KMS-11 (cell line): Measurements from ENCODE around the gene C14orf119.

Source experiments
- H2AFZ ChIP-seq: fragments of 200-600 bp; sonication (generic); 2 replicates; pipeline ENCODE4 v1.6.1; 2016; ENCODE audit warnings: antibody characterized with exemption, mixed run types, low read depth
- H3K27ac ChIP-seq: fragments of 200-600 bp; sonication (generic); 2 replicates; pipeline ENCODE4 v1.6.1; 2016; ENCODE audit warnings: mild to moderate bottlenecking, mixed run types
- H3K27me3 ChIP-seq: fragments of 200-600 bp; sonication (generic); 2 replicates; pipeline ENCODE4 v1.6.1; 2017; ENCODE audit warnings: mild to moderate bottlenecking, low read depth, mixed run types, moderate library complexity; ENCODE audit not compliant: insufficient read depth
- H3K36me3 ChIP-seq: fragments of 200-600 bp; sonication (generic); 2 replicates; pipeline ENCODE4 v1.6.1; 2017; ENCODE audit warnings: mild to moderate bottlenecking, mixed run types; ENCODE audit not compliant: insufficient read depth
- H3K4me1 ChIP-seq: fragments of 200-600 bp; sonication (generic); 2 replicates; pipeline ENCODE4 v1.6.1; 2016; ENCODE audit warnings: mild to moderate bottlenecking, low read depth, mixed run types; ENCODE audit not compliant: poor library complexity, severe bottlenecking
- H3K4me2 ChIP-seq: fragments of 200-600 bp; sonication (generic); 2 replicates; pipeline ENCODE4 v1.7.0; 2016; ENCODE audit warnings: mild to moderate bottlenecking, mixed run types
- H3K4me3 ChIP-seq: fragments of 200-600 bp; sonication (generic); IDR thresholded peaks from 2 replicates; pipeline ENCODE4 v1.6.1; 2017; ENCODE audit warnings: low read depth, low read length, mixed read lengths; ENCODE audit not compliant: insufficient read depth
- H3K79me2 ChIP-seq: fragments of 200-600 bp; sonication (generic); 2 replicates; pipeline ENCODE4 v1.6.1; 2016; ENCODE audit warnings: low read depth, mixed run types; ENCODE audit not compliant: insufficient read depth
- H3K9ac ChIP-seq: fragments of 200-600 bp; sonication (generic); 2 replicates; pipeline ENCODE4 v1.6.1; 2016; ENCODE audit warnings: mild to moderate bottlenecking, mixed run types
- H4K20me1 ChIP-seq: fragments of 200-600 bp; sonication (generic); 2 replicates; pipeline ENCODE4 v1.6.1; 2016; ENCODE audit warnings: mild to moderate bottlenecking, mixed run types; ENCODE audit not compliant: insufficient read depth
- TF ChIP-seq, protein P1 (sequence below): fragments of 200-600 bp; sonication (generic); conservative IDR thresholded peaks from 2 replicates; pipeline ENCODE4 v1.6.1; 2017; ENCODE audit warnings: low read depth, mild to moderate bottlenecking, antibody characterized with exemption, low read length, moderate library complexity, mixed read lengths

C14orf119 gene

DNA sequence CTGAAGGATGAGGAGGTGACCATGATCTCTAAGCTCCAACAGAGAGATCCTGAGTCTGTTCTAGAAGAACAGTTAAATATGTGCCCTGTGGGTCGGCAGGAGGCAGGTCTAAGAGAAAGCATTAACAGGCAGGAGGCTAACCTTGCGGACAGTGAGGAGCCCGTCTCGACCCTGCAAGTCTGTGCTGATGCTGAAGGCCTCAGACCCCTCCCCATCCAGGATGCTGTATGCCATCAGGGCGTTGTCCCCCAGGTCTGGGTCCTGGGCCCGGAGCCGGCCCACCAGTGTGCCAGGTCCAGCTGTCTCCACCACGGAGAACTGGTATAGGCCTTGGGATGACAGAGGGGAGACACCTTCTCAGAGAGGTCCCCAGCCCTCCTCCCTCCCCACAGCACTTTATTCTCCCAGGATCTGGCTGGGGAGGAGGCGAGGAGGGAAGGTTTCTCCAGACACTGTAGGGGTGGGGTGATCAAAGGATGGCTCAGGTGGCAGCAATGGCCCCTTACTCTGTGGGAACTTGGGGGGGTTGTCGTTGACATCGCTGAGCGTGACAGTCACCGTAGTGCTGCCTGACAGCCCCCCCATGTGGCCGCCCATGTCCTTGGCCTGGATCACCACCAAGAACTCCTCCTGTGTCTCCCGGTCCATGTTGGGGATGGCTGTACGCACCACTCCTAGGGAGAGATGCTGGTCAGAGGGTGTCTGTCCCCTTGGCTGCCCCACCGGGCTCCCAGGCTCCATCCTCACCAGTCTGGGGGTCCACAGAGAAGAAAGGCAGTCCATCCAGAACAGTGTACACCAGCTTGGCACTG lies 41.1 kb upstream of the C14orf119 start:
- Histone ChIP-seq H4K20me1 (no peaks in the 10 kb centered on the region), H2AFZ (no peak overlapping the region), H3K4me2 (no peak overlapping the region), H3K36me3 (no peaks in the 10 kb centered on the region), H3K4me3 (no peak overlapping the region), H3K27ac (no peak overlapping the region), H3K27me3 (no peaks in the 10 kb centered on the region), H3K9ac (no peak overlapping the region), H3K79me2 (no peaks in the 10 kb centered on the region), H3K4me1 (peaks cover 12% of the 10 kb centered on the region)
- TF ChIP-seq, protein P1, sequence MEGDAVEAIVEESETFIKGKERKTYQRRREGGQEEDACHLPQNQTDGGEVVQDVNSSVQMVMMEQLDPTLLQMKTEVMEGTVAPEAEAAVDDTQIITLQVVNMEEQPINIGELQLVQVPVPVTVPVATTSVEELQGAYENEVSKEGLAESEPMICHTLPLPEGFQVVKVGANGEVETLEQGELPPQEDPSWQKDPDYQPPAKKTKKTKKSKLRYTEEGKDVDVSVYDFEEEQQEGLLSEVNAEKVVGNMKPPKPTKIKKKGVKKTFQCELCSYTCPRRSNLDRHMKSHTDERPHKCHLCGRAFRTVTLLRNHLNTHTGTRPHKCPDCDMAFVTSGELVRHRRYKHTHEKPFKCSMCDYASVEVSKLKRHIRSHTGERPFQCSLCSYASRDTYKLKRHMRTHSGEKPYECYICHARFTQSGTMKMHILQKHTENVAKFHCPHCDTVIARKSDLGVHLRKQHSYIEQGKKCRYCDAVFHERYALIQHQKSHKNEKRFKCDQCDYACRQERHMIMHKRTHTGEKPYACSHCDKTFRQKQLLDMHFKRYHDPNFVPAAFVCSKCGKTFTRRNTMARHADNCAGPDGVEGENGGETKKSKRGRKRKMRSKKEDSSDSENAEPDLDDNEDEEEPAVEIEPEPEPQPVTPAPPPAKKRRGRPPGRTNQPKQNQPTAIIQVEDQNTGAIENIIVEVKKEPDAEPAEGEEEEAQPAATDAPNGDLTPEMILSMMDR: no peak

DNA sequence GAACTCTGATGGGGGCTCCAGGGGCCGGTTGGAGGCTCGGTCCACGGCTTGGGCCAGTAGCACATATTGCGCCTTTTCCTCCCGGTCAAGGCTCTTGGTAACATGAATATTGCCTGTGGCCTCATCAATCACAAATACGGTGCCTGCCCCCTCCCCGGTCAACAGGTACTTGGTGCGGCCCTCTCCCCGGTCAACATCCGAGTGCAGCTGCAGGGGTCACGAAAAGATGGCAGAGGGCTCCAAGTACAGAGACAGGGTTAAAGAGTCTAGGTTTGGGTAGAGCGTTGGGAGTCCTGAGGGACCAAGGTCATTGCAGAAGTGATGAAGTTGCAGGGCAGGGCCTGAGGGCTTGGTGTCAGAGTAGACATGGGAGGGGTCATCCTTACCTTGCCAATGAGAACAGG lies 40.2 kb upstream of the C14orf119 start:
- Histone ChIP-seq H3K79me2 (no peaks in the 10 kb centered on the region), H2AFZ (no peak overlapping the region), H4K20me1 (no peaks in the 10 kb centered on the region), H3K27me3 (no peaks in the 10 kb centered on the region), H3K4me1 (peaks cover 12% of the 10 kb centered on the region), H3K4me3 (no peak overlapping the region), H3K36me3 (no peaks in the 10 kb centered on the region), H3K4me2 (peak overlapping the region; percentile 96; the same call in 1 of the 2 replicates), H3K27ac (no peak overlapping the region), H3K9ac (no peak overlapping the region)
- TF ChIP-seq, protein P1: no peak

DNA sequence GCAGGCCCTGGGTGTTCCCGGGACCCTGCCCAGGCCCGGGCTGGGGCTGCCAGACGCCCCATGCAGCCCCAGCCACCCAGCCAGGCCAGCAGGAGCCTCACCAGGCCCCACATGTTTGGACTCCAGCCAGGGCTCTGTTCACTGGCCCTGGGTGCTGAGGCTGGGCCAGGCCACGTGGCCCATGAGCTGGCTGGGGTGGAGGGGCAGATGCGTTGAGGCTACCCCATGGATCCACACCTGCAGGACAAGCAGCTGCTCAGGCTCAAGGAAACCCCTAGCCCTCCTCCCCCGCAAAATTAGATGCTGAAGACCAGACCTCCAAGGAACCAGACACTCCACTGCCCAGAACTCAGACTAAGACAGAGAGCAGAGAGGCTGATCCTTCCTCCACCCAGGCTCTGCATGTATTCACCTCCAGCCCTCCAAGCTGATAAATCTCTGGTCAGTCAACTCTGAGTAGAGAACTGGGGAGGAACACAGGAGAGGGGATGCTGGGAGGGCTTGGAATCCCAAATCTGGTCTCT lies 39.6 kb upstream of the C14orf119 start:
- no peaks in the 10 kb centered on the region for H3K27me3 ChIP-seq
- H4K20me1 ChIP-seq: no peaks in the 10 kb centered on the region
- H3K36me3 ChIP-seq: no peaks in the 10 kb centered on the region
- H3K4me1 ChIP-seq: peaks cover 12% of the 10 kb centered on the region
- no peak overlapping the region; the same call in 1 of the 2 replicates for H3K9ac ChIP-seq
- peak overlapping the region; percentile 35 for H3K27ac ChIP-seq
- H3K4me2 ChIP-seq: peak overlapping the region; percentile 96
- H3K4me3 ChIP-seq: no peak overlapping the region
- peak overlapping the region; percentile 44; the same call in 1 of the 2 replicates for H2AFZ ChIP-seq
- H3K79me2 ChIP-seq: no peaks in the 10 kb centered on the region
- TF ChIP-seq, protein P1: no peak

DNA sequence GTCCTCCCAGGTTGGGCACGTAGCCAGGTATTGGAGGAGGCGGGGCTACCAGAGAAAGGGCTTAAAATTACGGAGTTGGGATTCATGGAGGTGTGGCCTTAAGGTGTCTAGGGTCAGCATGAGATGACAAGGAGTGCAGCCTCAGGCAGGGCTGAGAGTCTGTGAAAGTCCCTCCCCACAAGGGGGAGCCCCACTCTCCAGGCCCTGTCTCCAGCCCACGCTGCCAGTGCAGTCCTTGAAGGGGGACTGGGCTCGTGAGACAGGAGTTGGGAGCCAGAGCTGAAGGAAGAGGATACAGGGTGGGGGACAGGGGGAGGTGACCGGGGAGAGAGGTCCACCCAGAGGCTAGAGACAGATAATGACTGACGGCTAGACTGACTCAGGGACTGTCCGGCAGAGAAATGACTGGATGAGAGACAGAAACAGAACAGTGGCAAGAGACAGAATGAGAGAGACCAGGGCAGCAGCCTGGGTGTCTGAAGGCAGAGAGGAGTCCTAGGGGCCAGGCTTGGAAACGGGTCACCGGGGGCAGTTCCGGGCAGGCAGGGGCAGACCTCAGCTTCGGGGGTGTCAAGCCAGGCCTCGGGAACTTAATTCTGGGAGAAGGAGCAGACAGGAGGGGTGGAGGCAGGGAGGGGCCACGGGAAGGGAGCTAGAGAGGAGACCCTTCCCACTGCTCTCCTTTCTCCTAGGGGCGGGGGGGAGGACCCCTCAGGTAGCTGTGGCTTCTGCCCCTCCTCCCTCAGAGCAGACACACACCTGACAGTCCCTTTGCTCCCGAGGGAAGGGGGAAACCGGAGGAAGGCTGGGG lies 39.0 kb upstream of the C14orf119 start:
- Histone ChIP-seq H3K4me1 (peaks cover 12% of the 10 kb centered on the region), H3K4me2 (peak overlapping the region; percentile 96), H3K9ac (peak overlapping the region; percentile 12; the same call in 1 of the 2 replicates), H4K20me1 (no peaks in the 10 kb centered on the region), H3K27me3 (no peaks in the 10 kb centered on the region), H2AFZ (peak overlapping the region; percentile 44; the same call in 1 of the 2 replicates), H3K36me3 (no peaks in the 10 kb centered on the region), H3K4me3 (no peak overlapping the region), H3K79me2 (no peaks in the 10 kb centered on the region), H3K27ac (peak overlapping the region; percentile 35)
- TF ChIP-seq, protein P1: peak; percentile 68
